Tibial nerve (tissue), 4 donors: ENCODE data around the gene EXD3. TPM values are rescaled to one million over a fixed set of nuclear protein-coding genes. Genes with fewer than 3 reads are reported as not detected.

Experiments
- DNase-seq, 2 donors: peaks; one replicate each; pipeline ENCODE4 v3.0.0-alpha.2; 2019; ENCODE audit warnings: low spot score in 2 of 2
- H3K27ac ChIP-seq, 4 donors: fragments of 200-600 bp; sonication (generic) in 3 of 4; one replicate each; pipeline ENCODE4 v1.5.1; 2017 to 2019; ENCODE audit warnings: mild to moderate bottlenecking in 1 of 4
- H3K27me3 ChIP-seq, 2 donors: fragments of 200-600 bp; sonication (generic) in 1 of 2; one replicate each; pipeline versions ENCODE4 v1.5.1 to v1.6.0; 2017 to 2019
- H3K36me3 ChIP-seq, 3 donors: fragments of 200-600 bp; sonication (generic); one replicate each; pipeline ENCODE4 v1.5.1; 2018 to 2019
- H3K4me1 ChIP-seq, 4 donors: fragments of 200-600 bp; sonication (generic) in 3 of 4; one replicate each; pipeline ENCODE4 v1.5.1; 2017 to 2019
- H3K4me3 ChIP-seq, 4 donors: fragments of 200-600 bp; sonication (generic) in 3 of 4; one replicate each; pipeline ENCODE4 v1.5.1; 2017 to 2019; ENCODE audit warnings: mild to moderate bottlenecking in 1 of 4, moderate library complexity in 1 of 4
- H3K9me3 ChIP-seq, 4 donors: fragments of 200-600 bp; sonication (generic) in 3 of 4; one replicate each; pipeline ENCODE4 v1.5.1; 2017 to 2019
- EP300 ChIP-seq, 2 donors: sonication (generic); formaldehyde crosslinking; IDR thresholded peaks; one replicate each; pipeline ENCODE4 v1.6.1; 2017; ENCODE audit warnings: antibody characterized with exemption in 2 of 2, mild to moderate bottlenecking in 1 of 2
- POLR2A ChIP-seq, 2 donors: fragments of 450-650 bp; IDR thresholded peaks; one replicate each; pipeline ENCODE4 v1.6.1; 2017; ENCODE audit warnings: antibody characterized with exemption in 2 of 2, mild to moderate bottlenecking in 2 of 2, moderate library complexity in 2 of 2
- WGBS, 2 donors: methylation state at CpG; one replicate each; pipeline ENCODE4 v1.1.5; 2018; 5-methylcytosine and 5-hydroxymethylcytosine counted together
- total RNA-seq, 4 donors: library from RNA; depleted of rRNA; stranded (reverse); fragments of >200 nt; gene quantifications; one replicate each; pipeline ENCODE4 v1.1.0, GENCODE V29; 2016
- TF ChIP-seq, protein P1 (sequence below), 5 experiments: fragments of 200-600 bp in 3 of 5; fragments of 450-650 bp in 2 of 5; sonication (generic) in 3 of 5; IDR thresholded peaks; one replicate each; pipeline ENCODE4 v1.5.1; 2016 to 2019; ENCODE audit warnings: antibody characterized with exemption in 5 of 5, mild to moderate bottlenecking in 3 of 5, moderate library complexity in 2 of 5

EXD3 gene
- total RNA-seq, 4 donors from 2014 or later, result 27.6 to 99.9 (median 55.2) TPM

DNA sequence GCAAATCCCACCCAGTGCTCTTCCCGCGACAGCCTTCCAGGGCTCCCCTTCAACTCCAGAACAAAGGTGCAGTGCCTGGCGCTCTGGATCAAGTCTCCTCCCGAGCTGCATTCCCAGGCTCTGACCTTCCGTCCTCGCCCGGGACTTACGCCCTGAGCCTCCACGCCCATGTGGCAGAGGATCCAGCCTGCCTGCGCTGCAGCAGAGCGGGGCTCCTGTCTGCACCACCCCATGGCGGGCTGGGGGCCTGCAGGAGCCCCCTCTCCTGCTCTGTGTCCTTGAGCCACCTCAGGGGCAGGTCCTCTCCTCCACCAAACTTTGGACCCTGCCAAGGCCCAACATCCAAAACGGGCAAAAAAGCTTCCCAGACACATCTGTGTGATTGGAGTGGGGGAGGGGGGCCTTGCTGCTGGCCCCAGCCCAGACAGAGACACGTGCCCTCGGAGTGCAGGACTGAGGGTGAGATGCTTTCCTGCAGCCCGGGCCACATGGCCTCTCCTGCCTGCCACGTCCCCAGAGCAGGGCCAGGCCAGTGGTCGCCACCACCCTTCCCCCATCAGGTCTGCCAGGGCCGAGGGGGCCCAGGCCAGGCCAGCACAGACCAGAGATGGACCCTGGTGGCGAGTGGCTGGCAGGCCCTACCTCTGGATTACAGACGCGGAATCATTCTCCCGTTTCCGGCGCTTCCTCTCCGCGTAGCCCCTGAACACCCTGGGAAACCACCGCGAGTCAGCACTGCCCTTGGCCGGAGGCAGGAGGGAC lies 31.8 kb upstream of the EXD3 start:
- Histone ChIP-seq H3K27ac (peak overlapping the region; percentile 49 to 94 (median 88)), H3K27me3 (no peaks in the 10 kb centered on the region), H3K4me1 (peaks cover 0 to 60% (median 42%) of the 10 kb centered on the region in 4 donors), H3K36me3 (peaks cover 0 to 51% (median 4%) of the 10 kb centered on the region in 3 donors), H3K4me3 (peak overlapping the region; percentile 16 to 51 (median 40)), H3K9me3 (no peaks in the 10 kb centered on the region)
- WGBS, 2 donors, result 68 to 75% methylated on average over 28 to 29 of the region's 30 CpGs
- DNase-seq, result no peak
- TF ChIP-seq, protein P1, sequence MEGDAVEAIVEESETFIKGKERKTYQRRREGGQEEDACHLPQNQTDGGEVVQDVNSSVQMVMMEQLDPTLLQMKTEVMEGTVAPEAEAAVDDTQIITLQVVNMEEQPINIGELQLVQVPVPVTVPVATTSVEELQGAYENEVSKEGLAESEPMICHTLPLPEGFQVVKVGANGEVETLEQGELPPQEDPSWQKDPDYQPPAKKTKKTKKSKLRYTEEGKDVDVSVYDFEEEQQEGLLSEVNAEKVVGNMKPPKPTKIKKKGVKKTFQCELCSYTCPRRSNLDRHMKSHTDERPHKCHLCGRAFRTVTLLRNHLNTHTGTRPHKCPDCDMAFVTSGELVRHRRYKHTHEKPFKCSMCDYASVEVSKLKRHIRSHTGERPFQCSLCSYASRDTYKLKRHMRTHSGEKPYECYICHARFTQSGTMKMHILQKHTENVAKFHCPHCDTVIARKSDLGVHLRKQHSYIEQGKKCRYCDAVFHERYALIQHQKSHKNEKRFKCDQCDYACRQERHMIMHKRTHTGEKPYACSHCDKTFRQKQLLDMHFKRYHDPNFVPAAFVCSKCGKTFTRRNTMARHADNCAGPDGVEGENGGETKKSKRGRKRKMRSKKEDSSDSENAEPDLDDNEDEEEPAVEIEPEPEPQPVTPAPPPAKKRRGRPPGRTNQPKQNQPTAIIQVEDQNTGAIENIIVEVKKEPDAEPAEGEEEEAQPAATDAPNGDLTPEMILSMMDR (IDR thresholded peaks at IDR 0.05), result no peak
- TF ChIP-seq EP300 (IDR thresholded peaks at IDR 0.05), result peak in 1 of 2 donors; percentile 11

DNA sequence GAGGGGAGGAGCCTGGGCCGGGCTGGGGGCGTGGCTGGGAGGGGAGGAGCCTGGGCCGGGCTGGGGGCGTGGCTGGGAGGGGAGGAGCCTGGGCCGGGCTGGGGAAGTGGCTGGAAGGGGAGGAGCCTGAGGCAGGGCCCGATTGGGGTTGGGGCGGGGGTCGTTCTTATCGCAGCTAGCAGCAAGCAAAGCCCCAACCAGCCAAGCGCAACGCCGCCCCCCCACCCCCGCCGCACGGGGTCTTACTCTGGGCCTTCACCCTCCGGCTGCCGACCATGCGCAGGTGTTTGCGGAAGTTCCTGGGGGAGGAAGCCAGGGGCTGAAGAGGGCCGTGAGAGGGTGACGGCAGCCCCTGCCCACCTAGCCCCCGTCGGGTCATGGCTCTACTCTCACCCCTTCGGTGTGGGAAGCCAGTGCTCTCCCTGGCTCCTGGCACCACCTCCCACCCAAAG lies 31.2 kb upstream of the EXD3 start:
- Histone ChIP-seq H3K9me3 (no peaks in the 10 kb centered on the region), H3K4me1 (peaks cover 0 to 54% (median 37%) of the 10 kb centered on the region in 4 donors), H3K27ac (peak overlapping the region; percentile 49 to 94 (median 86)), H3K27me3 (no peaks in the 10 kb centered on the region), H3K4me3 (peak overlapping the region; percentile 16 to 51 (median 40)), H3K36me3 (peaks cover 0 to 57% (median 4%) of the 10 kb centered on the region in 3 donors)
- DNase-seq, result no peak
- 15 to 16% methylated on average over 7 to 21 of the region's 24 CpGs for WGBS, 2 donors
- TF ChIP-seq, protein P1 (IDR thresholded peaks at IDR 0.05), result no peak
- TF ChIP-seq POLR2A (IDR thresholded peaks at IDR 0.05), result peak in 1 of 2 donors; percentile 35
- TF ChIP-seq EP300 (IDR thresholded peaks at IDR 0.05), result peak in 1 of 2 donors; percentile 2

- H3K4me1 ChIP-seq, result peaks cover 0 to 53% (median 37%) of the 10 kb centered on the region in 4 donors
- no peaks in the 10 kb centered on the region for H3K9me3 ChIP-seq
- H3K27ac ChIP-seq, result peak overlapping the region in 3 of 4 donors; percentile 45 to 66 (median 52)
- no peaks in the 10 kb centered on the region for H3K27me3 ChIP-seq
- TF ChIP-seq, protein P1 (IDR thresholded peaks at IDR 0.05), result no peak
- TF ChIP-seq EP300 (IDR thresholded peaks at IDR 0.05) (no peak), POLR2A (IDR thresholded peaks at IDR 0.05) (no peak)
- WGBS, 2 donors, result 27 to 32% methylated on average over 12 to 24 of the region's 25 CpGs
- H3K4me3 ChIP-seq, result peak overlapping the region in 3 of 4 donors; percentile 19 to 47 (median 40)
- peaks cover under 1 to 62% (median 4%) of the 10 kb centered on the region in 3 donors for H3K36me3 ChIP-seq
- peak; percentile 64 to 68 for DNase-seq
Observed at GRCh38 chr9:137453643-137454081, 30.7 kb upstream of the EXD3 start.

DNA sequence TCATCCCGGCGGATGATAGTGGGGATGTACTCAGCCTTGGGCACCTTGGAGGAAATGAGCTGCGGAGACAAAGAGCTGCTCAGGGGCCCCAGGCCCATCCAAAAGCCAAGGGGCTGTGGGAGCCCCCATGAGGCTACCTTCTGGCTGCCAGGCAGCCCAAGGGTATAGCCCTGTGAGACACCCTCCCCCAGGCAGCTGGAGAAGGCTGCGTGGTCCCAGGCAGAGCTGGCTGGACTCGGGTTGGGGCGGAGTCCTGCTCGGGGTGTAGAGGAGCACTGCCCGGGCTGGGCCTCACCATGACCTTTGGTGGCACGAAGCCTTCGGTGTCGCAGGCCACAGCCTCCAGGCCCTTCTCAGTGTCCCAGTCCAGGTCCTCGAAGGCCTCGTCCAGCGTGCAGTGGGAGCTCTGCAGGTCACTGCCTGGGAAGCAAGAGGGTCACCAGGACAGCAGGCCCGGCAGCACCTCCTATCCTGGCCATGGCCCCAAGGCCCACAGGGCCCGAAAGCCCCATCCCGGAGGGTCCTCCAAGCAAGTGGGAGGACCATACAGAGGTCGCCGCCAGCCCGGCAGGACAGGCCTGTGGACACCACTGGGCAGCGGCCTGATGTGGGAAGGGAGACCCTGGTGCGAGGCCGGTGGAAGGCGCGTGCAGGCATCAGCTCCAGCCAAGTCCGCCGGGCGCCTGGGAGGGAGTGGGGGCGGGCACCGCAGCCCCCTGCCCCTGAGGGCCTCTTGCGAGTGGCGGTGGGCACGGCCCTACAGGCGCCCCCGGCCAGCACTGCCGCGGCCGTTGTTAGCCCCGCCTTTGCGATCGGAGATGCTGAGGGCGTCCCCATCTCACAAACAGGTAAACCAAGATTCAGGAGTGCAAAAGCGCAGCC lies 30.0 kb upstream of the EXD3 start:
- Histone ChIP-seq H3K36me3 (peaks cover 2 to 68% (median 4%) of the 10 kb centered on the region in 3 donors), H3K4me3 (peak overlapping the region in 2 of 4 donors; percentile 40 to 47), H3K27me3 (no peaks in the 10 kb centered on the region), H3K4me1 (peaks cover 0 to 47% (median 30%) of the 10 kb centered on the region in 4 donors), H3K9me3 (no peaks in the 10 kb centered on the region), H3K27ac (peak overlapping the region in 3 of 4 donors; percentile 45 to 66 (median 52))
- DNase-seq, result no peak
- WGBS, 2 donors, result 82 to 91% methylated on average over 28 to 32 of the region's 43 CpGs
- no peak for TF ChIP-seq EP300 (IDR thresholded peaks at IDR 0.05)
- TF ChIP-seq, protein P1 (IDR thresholded peaks at IDR 0.05), result no peak
- TF ChIP-seq POLR2A (IDR thresholded peaks at IDR 0.05), result no peak
